HS-27A (cell line): Measurements from ENCODE around the gene PLCH1.

Source experiments
- DNase-seq: peaks from one replicate; pipeline ENCODE4 v3.0.0-alpha.2; 2012; ENCODE audit warnings: low read depth, missing footprints

Gene PLCH1

DNA sequence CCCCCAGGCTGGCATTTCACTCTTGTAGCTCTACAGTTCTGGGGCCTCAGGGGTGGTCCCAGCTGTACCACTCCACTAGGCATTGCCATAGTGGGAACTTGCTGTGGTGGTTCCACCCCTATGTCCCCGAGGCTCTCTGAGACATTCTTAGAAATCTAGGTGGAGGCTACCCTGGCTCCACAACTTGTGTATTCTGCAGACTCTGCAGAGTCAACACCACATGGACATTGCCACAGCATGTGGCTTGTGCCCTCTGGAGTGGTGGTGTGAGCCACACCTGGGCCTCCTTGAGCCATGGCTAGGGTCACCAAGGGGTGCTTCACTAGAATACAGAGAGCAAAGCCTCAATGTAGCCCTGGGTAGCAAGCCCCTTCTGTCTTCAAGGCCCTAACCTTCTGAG, 397.0 kb downstream of the PLCH1 start:
- no peak for DNase-seq

GRCh38 chr3:155342344-155342743, 402.5 kb downstream of the PLCH1 start:
- no peak for DNase-seq

GRCh38 chr3:155339052-155339451, 405.8 kb downstream of the PLCH1 start:
- no peak for DNase-seq

DNA sequence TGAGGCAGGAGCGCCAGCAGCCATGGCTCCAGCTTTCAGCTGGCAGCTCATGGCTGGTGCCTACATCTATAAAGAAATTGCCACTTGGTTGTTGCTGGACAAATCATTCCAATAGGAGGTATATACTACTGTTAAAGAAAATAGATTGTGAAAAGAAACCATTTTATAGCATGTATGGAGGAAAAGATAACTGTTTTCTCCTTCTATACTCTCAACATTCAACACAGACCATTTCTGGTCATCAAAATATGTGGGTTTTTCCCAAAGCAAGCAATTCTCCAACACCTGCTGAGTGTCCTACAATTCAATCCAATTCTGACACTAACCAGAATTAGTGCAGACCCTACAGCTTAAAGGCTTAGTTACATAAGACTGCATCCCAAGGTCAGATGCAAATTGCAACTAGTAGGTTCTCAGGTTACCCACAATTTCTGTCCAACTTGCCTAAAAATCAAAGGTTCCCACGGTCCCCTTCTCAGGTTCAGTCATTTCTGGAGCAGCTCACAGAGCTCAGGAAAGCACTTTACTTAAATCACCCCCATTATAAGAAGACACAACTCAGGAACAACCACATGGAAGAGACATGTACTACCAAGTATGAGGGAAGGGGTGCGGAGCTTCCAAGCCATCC, 409.0 kb downstream of the PLCH1 start:
- no peak for DNase-seq

DNA sequence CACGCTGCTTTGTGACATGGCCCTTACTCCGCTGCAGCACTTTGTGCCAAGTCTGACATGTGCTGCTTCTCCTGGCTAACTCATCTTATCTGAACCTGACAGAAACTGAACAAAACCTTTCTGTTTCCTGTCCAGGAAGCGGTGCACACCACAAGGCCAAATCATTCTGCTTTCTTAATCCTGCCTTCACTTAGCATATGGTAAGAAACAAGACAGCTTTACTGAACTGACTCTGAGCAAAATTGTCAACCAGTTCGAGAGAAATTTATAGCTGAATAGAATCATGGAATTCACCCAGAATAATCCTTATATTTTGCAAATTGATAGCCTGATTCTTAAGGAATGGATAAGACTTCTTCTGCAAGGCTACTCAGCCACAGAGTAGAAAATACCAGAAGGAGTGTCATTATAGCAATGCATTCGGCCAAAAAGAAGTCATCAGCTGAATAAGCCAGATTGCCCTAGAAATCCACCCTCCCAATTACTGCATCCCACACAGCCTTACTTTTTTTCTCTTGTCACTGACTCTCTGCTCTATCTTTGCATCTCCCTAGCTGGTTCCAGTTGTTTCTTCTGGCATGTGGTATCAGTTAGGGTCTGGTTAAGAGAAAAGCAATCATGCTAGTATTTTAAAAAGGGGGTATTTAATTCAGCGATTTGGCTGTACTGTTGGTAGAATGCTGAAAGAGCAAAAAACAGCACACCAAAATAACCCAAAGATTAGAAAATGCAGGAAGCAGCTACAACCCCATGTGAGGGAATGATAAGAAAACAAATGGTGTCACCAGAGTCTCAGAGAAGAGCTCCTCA, 409.8 kb downstream of the PLCH1 start:
- no peak for DNase-seq

DNA sequence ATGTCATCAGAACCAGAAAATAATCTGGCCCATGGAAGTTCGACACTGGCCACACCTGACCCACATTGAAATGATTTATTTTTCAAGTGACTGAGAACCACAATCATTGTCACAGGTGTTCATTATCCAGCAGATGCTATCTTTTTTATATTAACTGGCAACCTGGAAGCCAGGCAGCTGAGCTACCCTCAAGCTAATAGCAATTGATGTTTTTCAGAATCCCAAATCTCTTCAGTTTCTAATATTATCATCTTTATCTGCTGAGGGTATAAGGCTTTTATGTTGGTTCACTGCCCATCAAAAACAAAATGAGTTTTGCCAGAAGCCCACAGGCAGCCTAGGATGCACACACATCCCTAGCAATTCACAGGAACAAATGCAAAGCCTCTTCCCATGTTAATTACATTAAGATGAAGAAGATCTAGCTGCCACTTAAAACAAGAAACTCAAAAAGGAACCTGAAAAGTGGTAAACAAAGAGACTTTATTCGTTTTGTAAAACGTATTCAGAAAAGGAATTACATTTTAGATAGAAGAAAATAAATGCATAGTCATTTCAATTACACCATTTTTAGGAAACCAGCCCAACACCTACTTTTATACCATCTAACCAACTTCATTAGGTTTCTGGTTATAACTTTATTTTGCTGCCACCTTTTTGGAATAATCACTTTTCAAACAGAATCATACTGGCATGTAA, 410.5 kb downstream of the PLCH1 start:
- no peak for DNase-seq

DNA sequence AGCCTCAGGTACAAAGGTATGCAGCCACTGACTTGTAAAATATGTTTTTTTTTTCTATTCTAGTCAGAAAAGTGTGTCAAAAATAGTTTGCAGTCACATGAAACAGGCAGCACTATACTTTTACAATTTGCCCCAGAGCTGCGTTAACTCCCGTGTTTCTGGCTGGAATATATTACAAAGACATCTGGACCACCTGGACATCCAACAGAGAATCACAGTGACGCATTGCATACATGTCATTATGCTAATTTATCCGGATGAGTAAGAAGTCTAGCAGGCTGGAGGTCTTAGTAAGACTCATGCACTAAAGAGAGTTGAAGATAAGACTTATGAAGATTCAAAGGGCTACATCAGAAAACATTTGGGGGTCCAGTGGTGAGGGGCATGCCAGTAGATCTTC, 412.2 kb downstream of the PLCH1 start:
- no peak for DNase-seq

DNA sequence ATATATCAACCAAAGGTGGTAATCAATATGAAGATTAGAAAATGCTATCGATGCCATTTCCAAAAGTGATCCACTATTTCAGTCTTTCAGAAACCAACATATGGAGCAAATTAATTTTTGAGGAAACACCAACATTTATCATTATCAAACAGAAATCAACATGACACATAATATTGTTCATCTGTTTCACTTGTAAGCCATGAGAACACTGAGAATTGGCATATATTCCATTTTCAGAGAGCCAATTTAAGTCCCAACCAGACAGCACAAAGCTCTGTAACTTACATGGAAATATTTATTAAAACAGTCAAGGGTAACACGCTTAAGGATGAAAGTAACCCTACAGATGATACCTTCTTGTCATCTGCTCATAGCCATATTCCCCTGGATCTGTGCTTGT, 413.8 kb downstream of the PLCH1 start:
- DNase-seq: no peak

DNA sequence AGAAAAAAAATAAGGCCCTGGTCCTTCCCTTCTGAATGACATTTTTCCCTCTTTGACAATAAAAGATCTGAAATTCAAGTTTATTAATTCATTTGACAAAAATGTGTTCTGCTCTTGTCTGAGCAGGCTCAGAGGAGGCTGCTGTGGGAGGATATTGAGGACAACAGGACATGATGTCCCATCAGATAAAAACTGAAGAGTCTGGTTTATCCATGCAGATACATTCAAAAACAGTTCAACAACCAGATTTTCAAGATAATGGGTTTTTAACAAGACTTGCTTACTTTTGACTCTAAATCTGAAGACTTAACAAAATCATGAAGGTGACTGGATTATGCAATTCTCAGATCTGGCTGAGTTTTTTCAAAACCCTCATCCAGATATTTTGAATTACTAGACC, 414.5 kb downstream of the PLCH1 start:
- no peak for DNase-seq

- no peak for DNase-seq
Observed at GRCh38 chr3:155329513-155330048, 415.3 kb downstream of the PLCH1 start.

DNA sequence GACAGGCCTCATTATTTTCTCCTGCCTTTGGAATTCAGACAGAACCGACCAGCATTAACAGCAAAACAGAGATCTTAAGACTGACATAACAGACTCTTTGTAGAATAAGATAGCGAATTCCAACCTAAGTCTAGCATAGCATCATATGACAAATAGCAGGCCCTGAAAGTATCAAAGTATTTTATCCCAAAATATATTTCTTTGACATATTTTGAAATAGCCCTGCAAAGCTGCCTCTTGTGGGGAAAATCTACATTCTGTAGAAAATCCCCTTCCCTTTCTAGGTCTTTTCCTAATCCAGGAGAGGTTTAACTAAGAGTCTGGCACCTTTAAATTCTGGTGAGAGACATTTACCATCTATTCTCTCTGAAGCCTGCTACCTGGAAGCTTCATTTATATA, 417.0 kb downstream of the PLCH1 start:
- no peak for DNase-seq

- no peak for DNase-seq
Observed at GRCh38 chr3:155327430-155327829, 417.4 kb downstream of the PLCH1 start.

DNA sequence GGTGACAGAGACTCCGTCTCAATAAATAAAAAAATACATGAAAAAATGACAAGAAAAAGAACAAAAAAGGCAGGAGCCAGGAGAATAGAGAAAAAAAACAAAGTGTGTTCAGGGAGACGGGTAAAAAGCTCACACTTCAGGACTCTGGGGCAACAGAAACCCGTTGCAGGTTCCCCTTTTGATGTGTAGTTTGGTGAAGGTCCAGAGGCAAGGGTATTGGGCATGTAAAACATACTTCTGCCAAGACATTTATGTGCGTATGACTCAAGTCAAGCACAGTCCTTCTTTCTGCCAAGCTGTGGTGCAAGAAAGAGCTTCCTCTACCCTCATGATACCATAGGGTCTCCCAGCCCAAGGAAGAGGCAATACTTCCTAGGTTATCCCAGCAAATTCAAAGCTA, 418.0 kb downstream of the PLCH1 start:
- DNase-seq: no peak

DNA sequence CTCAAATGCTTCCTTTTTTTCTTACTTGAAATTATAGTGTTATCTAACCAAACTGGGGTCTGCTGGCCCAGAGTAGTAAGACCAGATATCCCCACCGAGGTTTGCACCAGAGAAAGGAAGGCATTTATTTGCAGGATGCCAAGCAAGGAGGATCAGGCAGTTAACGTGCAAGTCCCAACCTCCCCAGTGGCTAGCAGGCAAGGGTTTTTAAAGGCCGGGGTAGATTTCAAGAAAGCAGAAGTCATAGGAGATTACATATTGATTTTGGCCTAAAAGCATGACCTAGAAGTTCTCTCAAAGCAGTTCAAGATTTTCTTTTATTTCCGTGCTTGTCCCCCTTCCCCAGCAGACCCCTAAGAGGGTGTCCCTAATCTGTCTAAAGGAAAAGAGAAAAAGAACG, 418.6 kb downstream of the PLCH1 start:
- no peak for DNase-seq
